SU-DHL-6 (cell line): Measurements from ENCODE around the gene PRKAR1B.

Experiments
- H2AFZ ChIP-seq: fragments of 200-600 bp; sonication (generic); 2 replicates; pipeline ENCODE4 v1.6.1; 2014; ENCODE audit warnings: low read depth, mild to moderate bottlenecking, moderate library complexity, mixed read lengths, antibody characterized with exemption, low read length; ENCODE audit not compliant: severe bottlenecking
- H3F3A ChIP-seq: fragments of 200-600 bp; shearing (Covaris generic); 2 replicates; pipeline ENCODE4 v1.6.0; 2016; ENCODE audit warnings: antibody characterized with exemption, mild to moderate bottlenecking; ENCODE audit not compliant: insufficient read depth
- H3K27ac ChIP-seq: fragments of 200-600 bp; sonication (generic); 2 replicates; pipeline ENCODE4 v1.5.1; 2016; ENCODE audit warnings: low read depth, mild to moderate bottlenecking, low read length, moderate library complexity, mixed read lengths
- H3K27me3 ChIP-seq: fragments of 200-600 bp; sonication (generic), shearing (Covaris generic); 2 replicates; pipeline ENCODE4 v1.6.0; 2014; ENCODE audit warnings: mild to moderate bottlenecking, low read length
- H3K36me3 ChIP-seq: fragments of 200-600 bp; sonication (generic); 2 replicates; pipeline ENCODE4 v1.6.1; 2014; ENCODE audit warnings: mild to moderate bottlenecking, low read length, mixed read lengths
- H3K4me2 ChIP-seq: fragments of 300-600, 200-600 bp; shearing (Covaris generic), sonication (generic); 2 replicates; pipeline ENCODE4 v1.6.0; 2014; ENCODE audit warnings: low read length, low read depth, mild to moderate bottlenecking; ENCODE audit not compliant: poor library complexity, severe bottlenecking
- H3K4me3 ChIP-seq: fragments of 200-600 bp; sonication (generic); 2 replicates; pipeline ENCODE4 v1.5.1; 2014; ENCODE audit warnings: antibody characterized with exemption, low read length, mild to moderate bottlenecking, mixed read lengths; ENCODE audit not compliant: insufficient read depth, poor library complexity, severe bottlenecking
- H3K79me2 ChIP-seq: fragments of 200-600 bp; sonication (generic); 2 replicates; pipeline ENCODE4 v1.6.1; 2014; ENCODE audit warnings: mild to moderate bottlenecking, low read length, moderate library complexity; ENCODE audit not compliant: insufficient read depth
- H3K9ac ChIP-seq: fragments of 200-600 bp; sonication (generic); 2 replicates; pipeline ENCODE4 v1.7.0; 2014; ENCODE audit warnings: mild to moderate bottlenecking, low read length
- H3K9me2 ChIP-seq: fragments of 200-600 bp; sonication (generic); replicated peaks from 2 replicates; pipeline ENCODE4 v1.6.1; 2014; ENCODE audit warnings: low read length; ENCODE audit not compliant: insufficient read depth
- H3K9me3 ChIP-seq: fragments of 200-600 bp; sonication (generic); 2 replicates; pipeline ENCODE4 v1.6.1; 2014; ENCODE audit warnings: low read length, mixed read lengths; ENCODE audit not compliant: insufficient read depth
- H4K20me1 ChIP-seq: fragments of 200-600 bp; sonication (generic); 2 replicates; pipeline ENCODE4 v1.6.1; 2014; ENCODE audit warnings: low read depth, mild to moderate bottlenecking, antibody characterized with exemption, low read length, moderate library complexity, mixed read lengths
- EZH2phosphoT487 ChIP-seq: fragments of 200-600 bp; sonication (generic), shearing (Covaris generic); conservative IDR thresholded peaks from 2 replicates; pipeline ENCODE4 v1.6.1; 2018; ENCODE audit warnings: mild to moderate bottlenecking, antibody characterized with exemption, low read length, moderate library complexity, mixed read lengths
- TF ChIP-seq, protein P1 (sequence below): fragments of 200-600 bp; sonication (generic); IDR thresholded peaks from one replicate; pipeline ENCODE4 v1.5.1; 2017; ENCODE audit warnings: antibody characterized with exemption, mild to moderate bottlenecking, low read length, moderate library complexity; ENCODE audit not compliant: insufficient read depth, poor library complexity, severe bottlenecking

The PRKAR1B gene

DNA sequence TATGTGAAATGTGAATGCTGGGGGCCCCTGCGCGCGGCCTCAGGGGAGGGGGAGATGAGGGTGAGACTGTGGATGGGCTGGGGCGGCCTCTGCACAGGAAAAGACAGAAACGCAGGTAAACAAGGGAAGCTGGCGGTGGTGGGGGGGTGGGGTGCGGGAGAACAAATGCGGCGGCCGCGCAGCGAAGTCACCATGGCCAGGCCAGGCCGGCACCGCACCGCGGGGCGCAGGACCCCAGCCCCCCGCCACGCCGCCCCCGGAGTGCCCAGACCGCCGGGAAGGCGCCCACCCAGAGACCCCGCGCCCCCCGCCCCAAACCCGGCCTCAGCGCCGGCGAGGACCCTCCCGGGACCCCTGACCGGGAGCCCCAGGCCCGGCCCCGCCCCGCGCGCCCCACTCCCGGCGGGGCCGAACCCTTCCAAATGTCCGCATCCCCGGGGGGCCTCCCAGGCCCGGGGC lies 15.1 kb downstream of the PRKAR1B start:
- Histone ChIP-seq H3K4me3 (no peak overlapping the region), H3K27me3 (no peaks in the 10 kb centered on the region), H3K9ac (no peak overlapping the region), H3K79me2 (peaks cover 1% of the 10 kb centered on the region; the same call in 1 of the 2 replicates), H4K20me1 (no peaks in the 10 kb centered on the region; the same call in 1 of the 2 replicates), H3K4me2 (no peak overlapping the region), H3K9me2 (no peaks in the 10 kb centered on the region), H2AFZ (no peak overlapping the region), H3F3A (no peaks in the 10 kb centered on the region), H3K36me3 (no peaks in the 10 kb centered on the region), H3K9me3 (no peaks in the 10 kb centered on the region), H3K27ac (no peak overlapping the region)
- no peak for TF ChIP-seq EZH2phosphoT487
- TF ChIP-seq, protein P1, sequence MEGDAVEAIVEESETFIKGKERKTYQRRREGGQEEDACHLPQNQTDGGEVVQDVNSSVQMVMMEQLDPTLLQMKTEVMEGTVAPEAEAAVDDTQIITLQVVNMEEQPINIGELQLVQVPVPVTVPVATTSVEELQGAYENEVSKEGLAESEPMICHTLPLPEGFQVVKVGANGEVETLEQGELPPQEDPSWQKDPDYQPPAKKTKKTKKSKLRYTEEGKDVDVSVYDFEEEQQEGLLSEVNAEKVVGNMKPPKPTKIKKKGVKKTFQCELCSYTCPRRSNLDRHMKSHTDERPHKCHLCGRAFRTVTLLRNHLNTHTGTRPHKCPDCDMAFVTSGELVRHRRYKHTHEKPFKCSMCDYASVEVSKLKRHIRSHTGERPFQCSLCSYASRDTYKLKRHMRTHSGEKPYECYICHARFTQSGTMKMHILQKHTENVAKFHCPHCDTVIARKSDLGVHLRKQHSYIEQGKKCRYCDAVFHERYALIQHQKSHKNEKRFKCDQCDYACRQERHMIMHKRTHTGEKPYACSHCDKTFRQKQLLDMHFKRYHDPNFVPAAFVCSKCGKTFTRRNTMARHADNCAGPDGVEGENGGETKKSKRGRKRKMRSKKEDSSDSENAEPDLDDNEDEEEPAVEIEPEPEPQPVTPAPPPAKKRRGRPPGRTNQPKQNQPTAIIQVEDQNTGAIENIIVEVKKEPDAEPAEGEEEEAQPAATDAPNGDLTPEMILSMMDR, result no peak

DNA sequence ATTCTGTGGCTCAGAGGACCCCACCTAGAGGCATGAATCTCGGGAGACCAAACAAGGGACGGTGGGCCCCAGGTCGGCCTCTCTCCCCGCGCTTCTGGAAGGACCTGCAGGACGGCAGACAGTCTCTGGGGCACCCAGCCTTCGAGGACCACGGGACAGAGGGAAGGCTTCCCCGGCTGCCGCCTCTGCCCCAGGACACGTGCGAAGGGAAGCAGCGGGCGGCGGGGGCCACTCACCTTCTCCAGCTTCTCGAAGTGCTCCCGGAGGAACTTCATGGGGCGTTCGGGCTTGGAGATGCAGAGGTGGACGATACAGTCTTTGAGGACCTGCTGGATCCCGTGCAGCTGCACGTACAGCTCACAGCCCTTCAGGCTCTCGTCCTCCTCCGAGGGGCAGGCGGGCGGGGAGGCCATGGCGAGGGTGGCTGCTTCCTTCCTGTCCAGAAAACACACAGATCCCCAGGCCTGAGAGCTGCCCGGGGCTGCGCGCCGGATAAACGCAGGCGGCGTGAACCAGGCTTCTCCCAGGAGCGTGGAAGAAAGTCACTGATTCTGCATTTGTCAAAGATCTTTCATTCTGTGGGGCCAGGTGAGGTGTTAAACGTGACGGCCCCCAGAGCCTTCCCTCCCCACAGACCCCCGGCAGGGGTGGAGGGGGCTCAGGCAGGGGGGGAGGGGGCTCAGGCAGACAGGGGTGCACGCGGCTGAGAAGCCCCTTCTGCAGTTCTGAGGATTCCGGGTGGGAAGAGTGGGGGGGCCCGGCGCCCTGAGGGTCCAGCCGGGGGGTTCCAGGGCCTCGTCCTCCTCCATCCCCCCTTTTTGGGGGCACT lies 15.8 kb downstream of the PRKAR1B start:
- no peak overlapping the region for H3K4me3 ChIP-seq

DNA sequence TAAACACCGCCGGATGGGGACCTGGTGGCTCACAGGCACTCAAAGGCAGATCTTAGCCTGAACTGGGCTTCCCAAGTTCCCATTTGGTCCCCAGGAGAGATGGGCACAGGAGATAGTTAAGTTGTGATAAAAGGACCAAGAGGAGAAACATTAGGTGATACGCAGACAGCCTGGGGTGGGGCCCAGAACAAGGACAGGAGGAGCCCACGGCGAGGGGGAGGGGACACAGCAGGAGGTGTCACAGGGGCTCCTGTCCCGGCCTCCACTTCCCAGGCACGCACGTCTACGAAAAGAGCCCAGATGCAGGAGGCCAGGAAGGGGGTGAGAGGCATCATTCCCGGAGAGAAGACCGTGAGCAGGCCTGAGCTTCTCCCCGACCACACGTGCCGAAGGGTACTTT lies 16.9 kb downstream of the PRKAR1B start:
- Histone ChIP-seq H3K27ac (no peak overlapping the region), H3F3A (no peaks in the 10 kb centered on the region), H3K9me2 (no peaks in the 10 kb centered on the region), H3K27me3 (no peaks in the 10 kb centered on the region), H3K9ac (no peak overlapping the region), H3K36me3 (no peaks in the 10 kb centered on the region), H3K9me3 (no peaks in the 10 kb centered on the region), H4K20me1 (no peaks in the 10 kb centered on the region; the same call in 1 of the 2 replicates), H3K4me3 (no peak overlapping the region), H3K4me2 (no peak overlapping the region), H2AFZ (no peak overlapping the region), H3K79me2 (peaks cover 5% of the 10 kb centered on the region; the same call in 1 of the 2 replicates)
- no peak for TF ChIP-seq EZH2phosphoT487
- TF ChIP-seq, protein P1, result no peak

More for the DNA sequence above, 15.8 kb downstream of the PRKAR1B start:
- Histone ChIP-seq H3K9me2 (no peaks in the 10 kb centered on the region), H3K4me2 (no peak overlapping the region), H3F3A (no peaks in the 10 kb centered on the region), H3K79me2 (peaks cover 5% of the 10 kb centered on the region; the same call in 1 of the 2 replicates), H3K27me3 (no peaks in the 10 kb centered on the region), H4K20me1 (no peaks in the 10 kb centered on the region; the same call in 1 of the 2 replicates), H3K36me3 (no peaks in the 10 kb centered on the region), H2AFZ (no peak overlapping the region), H3K9me3 (no peaks in the 10 kb centered on the region), H3K9ac (no peak overlapping the region), H3K27ac (no peak overlapping the region)
- no peak for TF ChIP-seq EZH2phosphoT487
- TF ChIP-seq, protein P1, result no peak
